H1 (cell line): Measurements from ENCODE around the gene PNMA8B. TPM values are rescaled to one million over a fixed set of nuclear protein-coding genes. Genes with fewer than 3 reads are reported as not detected.

ENCODE experiments used
- CTCF ChIA-PET: fragments of 300-600 bp; sonication (Branson Sonifier 250); formaldehyde crosslinking; loops from one replicate; lab custom pipeline; 2021; ENCODE audit not compliant: partially characterized antibody; lab: Charles Lee
- POLR2A ChIA-PET: fragments of 300-600 bp; sonication (Branson Sonifier 250); formaldehyde crosslinking; loops from one replicate; lab custom pipeline; 2021; ENCODE audit warnings: inconsistent platforms; ENCODE audit not compliant: partially characterized antibody; lab: Charles Lee
- DNase-seq, 2 experiments: peaks; one replicate each; pipeline versions ENCODE4 v3.0.0 to v3.0.0-alpha.2; 2010 to 2022; ENCODE audit warnings: low spot score in 2 of 2, low read depth in 1 of 2, mixed read lengths in 1 of 2
- FAIRE-seq: peaks from 2 replicates; lab custom pipeline; 2011; peaks lifted over from hg19 to GRCh38; lab: Jason Lieb, UNC
- H2AFZ ChIP-seq: 2 replicates; pipeline ENCODE4 v1.8.1; 2012; ENCODE audit warnings: low read length, inconsistent platforms
- H2AK5ac ChIP-seq: 2 replicates; pipeline ENCODE4 v1.6.1; 2013; ENCODE audit warnings: low read depth, low read length
- H2BK120ac ChIP-seq: replicated peaks from 2 replicates; pipeline ENCODE3; 2013; ENCODE audit warnings: low read depth, low read length, inconsistent platforms
- H2BK12ac ChIP-seq: 2 replicates; pipeline ENCODE4 v1.6.1; 2013; ENCODE audit warnings: low read depth, low read length
- H2BK15ac ChIP-seq: 2 replicates; pipeline ENCODE4 v1.6.1; 2013; ENCODE audit warnings: low read length
- H2BK20ac ChIP-seq: 2 replicates; pipeline ENCODE4 v1.6.1; 2013; ENCODE audit warnings: low read length
- H2BK5ac ChIP-seq: 2 replicates; pipeline ENCODE4 v1.6.1; 2013; ENCODE audit warnings: low read depth, low read length
- H3K14ac ChIP-seq: 2 replicates; pipeline ENCODE4 v1.6.1; 2013; ENCODE audit warnings: inconsistent platforms; ENCODE audit not compliant: insufficient read length
- H3K18ac ChIP-seq: 2 replicates; pipeline ENCODE4 v1.6.1; 2013; ENCODE audit warnings: low read length; ENCODE audit errors: extremely low read depth
- H3K23ac ChIP-seq: 2 replicates; pipeline ENCODE4 v1.6.1; 2013; ENCODE audit warnings: inconsistent platforms; ENCODE audit not compliant: insufficient read length
- H3K23me2 ChIP-seq: 2 replicates; pipeline ENCODE4 v1.6.1; 2013; ENCODE audit warnings: low read depth, low read length
- H3K27ac ChIP-seq: 2 replicates; pipeline ENCODE4 v1.6.1; 2011; ENCODE audit warnings: low read depth, low read length, inconsistent platforms
- H3K27me3 ChIP-seq, 4 experiments: replicated peaks in 1 of 4; 1 replicate in 1 of 4; 2 replicates in 3 of 4; pipeline versions ENCODE4 v1.6.1 to v1.8.1; 2011 to 2013; ENCODE audit warnings: low read length in 3 of 4, mild to moderate bottlenecking in 3 of 4, inconsistent platforms in 2 of 4, mixed read lengths in 2 of 4, moderate library complexity in 1 of 4; ENCODE audit not compliant: control insufficient read depth in 3 of 4, insufficient read depth in 3 of 4; ENCODE audit errors: extremely low read depth in 1 of 4
- H3K36me3 ChIP-seq, 4 experiments: 2 replicates each; pipeline versions ENCODE4 v1.6.1 to v1.8.1; 2011 to 2013; ENCODE audit warnings: mild to moderate bottlenecking in 4 of 4, low read length in 3 of 4, moderate library complexity in 2 of 4, control low read depth in 1 of 4, inconsistent platforms in 1 of 4; ENCODE audit not compliant: insufficient read depth in 4 of 4, control insufficient read depth in 2 of 4
- H3K4ac ChIP-seq: replicated peaks from 2 replicates; pipeline ENCODE3; 2013; ENCODE audit warnings: low read length, low read depth, mixed read lengths, inconsistent platforms; ENCODE audit not compliant: insufficient read length
- H3K4me1 ChIP-seq, 4 experiments: replicated peaks in 1 of 4; 1 replicate in 1 of 4; 2 replicates in 3 of 4; pipeline versions ENCODE4 v1.6.1 to v1.8.1; 2011 to 2013; ENCODE audit warnings: low read length in 3 of 4, inconsistent platforms in 2 of 4, mixed read lengths in 1 of 4; ENCODE audit not compliant: insufficient read depth in 4 of 4, control insufficient read depth in 3 of 4
- H3K4me2 ChIP-seq, 2 experiments: 2 replicates each; pipeline versions ENCODE4 v1.6.1 to v1.8.1; 2011 to 2013; ENCODE audit warnings: low read depth in 2 of 2, low read length in 2 of 2, control low read depth in 1 of 2, inconsistent platforms in 1 of 2, mild to moderate bottlenecking in 1 of 2; ENCODE audit not compliant: insufficient read depth in 1 of 2
- H3K4me3 ChIP-seq, 4 experiments: fragments of 200-600, 300-600 bp in 1 of 4; sonication (generic), shearing (Covaris generic), sonication (Bioruptor Twin) in 1 of 4; 2 replicates each; pipeline versions ENCODE4 v1.5.1 to v1.8.1; 2011 to 2016; ENCODE audit warnings: low read length in 4 of 4, low read depth in 3 of 4, control low read depth in 2 of 4, inconsistent platforms in 2 of 4, mild to moderate bottlenecking in 2 of 4, mixed read lengths in 1 of 4, moderate library complexity in 1 of 4; ENCODE audit not compliant: insufficient read depth in 2 of 4; ENCODE audit errors: extremely low read depth in 1 of 4
- H3K56ac ChIP-seq: replicated peaks from 2 replicates; pipeline ENCODE3; 2013; ENCODE audit warnings: low read depth, mild to moderate bottlenecking, mixed read lengths, low read length, inconsistent platforms; ENCODE audit not compliant: insufficient read length
- H3K79me1 ChIP-seq: 2 replicates; pipeline ENCODE4 v1.6.1; 2013; ENCODE audit warnings: low read depth, low read length, control low read depth
- H3K79me2 ChIP-seq, 2 experiments: 2 replicates each; pipeline versions ENCODE4 v1.6.1 to v1.8.1; 2012 to 2013; ENCODE audit warnings: low read length in 2 of 2, mild to moderate bottlenecking in 2 of 2, inconsistent platforms in 1 of 2; ENCODE audit not compliant: insufficient read depth in 2 of 2, control insufficient read depth in 1 of 2
- H3K9ac ChIP-seq, 4 experiments: replicated peaks in 1 of 4; 1 replicate in 1 of 4; 2 replicates in 3 of 4; pipeline versions ENCODE4 v1.6.1 to v1.8.1; 2011 to 2013; ENCODE audit warnings: low read depth in 3 of 4, low read length in 3 of 4, control low read depth in 2 of 4, mild to moderate bottlenecking in 2 of 4, moderate library complexity in 2 of 4, inconsistent platforms in 1 of 4; ENCODE audit errors: extremely low read depth in 1 of 4
- H3K9me3 ChIP-seq, 2 experiments: 2 replicates each; pipeline versions ENCODE4 v1.6.1 to v1.8.1; 2012 to 2013; ENCODE audit warnings: mild to moderate bottlenecking in 2 of 2, moderate library complexity in 2 of 2, control low read depth in 1 of 2, inconsistent platforms in 1 of 2, low read depth in 1 of 2, low read length in 1 of 2, mixed read lengths in 1 of 2; ENCODE audit not compliant: insufficient read depth in 2 of 2
- H4K20me1 ChIP-seq, 2 experiments: replicated peaks in 1 of 2; 2 replicates each; pipeline versions ENCODE3 to v1.8.1; 2011 to 2013; ENCODE audit warnings: inconsistent platforms in 2 of 2, low read length in 2 of 2, mild to moderate bottlenecking in 1 of 2; ENCODE audit not compliant: insufficient read depth in 2 of 2, control insufficient read depth in 1 of 2
- H4K5ac ChIP-seq: 2 replicates; pipeline ENCODE4 v1.6.1; 2013; ENCODE audit warnings: low read length, low read depth, mixed read lengths, inconsistent platforms; ENCODE audit not compliant: insufficient read length
- H4K8ac ChIP-seq: 2 replicates; pipeline ENCODE4 v1.8.0; 2013; ENCODE audit warnings: mild to moderate bottlenecking, moderate library complexity, low read length, inconsistent platforms; ENCODE audit not compliant: insufficient read depth; ENCODE audit errors: extremely low read depth
- H4K91ac ChIP-seq: replicated peaks from 2 replicates; pipeline ENCODE3; 2013; ENCODE audit warnings: low read length, mixed read lengths, inconsistent platforms; ENCODE audit not compliant: insufficient read length
- BACH1 ChIP-seq: IDR thresholded peaks from 2 replicates; pipeline ENCODE4 v1.6.1; 2012; ENCODE audit warnings: low read length, improper control_type of control experiment
- EZH2 ChIP-seq: fragments of 200-600 bp; sonication (generic); IDR thresholded peaks from 2 replicates; pipeline ENCODE4 v1.7.1; 2012; ENCODE audit warnings: low read depth, mild to moderate bottlenecking, moderate library complexity, low read length, inconsistent platforms; ENCODE audit not compliant: severe bottlenecking
- NANOG ChIP-seq: IDR thresholded peaks from 2 replicates; pipeline ENCODE4 v1.6.1; 2011; ENCODE audit warnings: low read length, low read depth, mild to moderate bottlenecking, inconsistent platforms; ENCODE audit not compliant: insufficient read depth, poor library complexity, severe bottlenecking
- YY1 ChIP-seq: IDR thresholded peaks from 2 replicates; pipeline ENCODE4 v1.6.1; 2011; ENCODE audit warnings: low read depth, mild to moderate bottlenecking, low read length
- WGBS, 2 experiments: shearing (Covaris generic) in 1 of 2; methylation state at CpG; one replicate each; pipeline versions ENCODE4 v1.1.6 to v1.1.7; 2013 to 2015; ENCODE audit warnings: low lambda C conversion rate in 2 of 2, mixed read lengths in 2 of 2, inconsistent platforms in 1 of 2, low coverage in 1 of 2, missing lambda C conversion rate in 1 of 2; ENCODE audit not compliant: insufficient replicate concordance in 2 of 2, insufficient coverage in 1 of 2, insufficient read length in 1 of 2; ENCODE audit errors: extremely low coverage in 1 of 2, missing lambda C conversion rate in 1 of 2; 5-methylcytosine and 5-hydroxymethylcytosine counted together
- long read RNA-seq, 2 experiments: library from RNA in 1 of 2; library from capped mRNA in 1 of 2; stranded (forward); transcript quantifications; one replicate each; pipeline ENCODE4 v2.0.0, GENCODE V29; 2021; ENCODE audit warnings: inconsistent platforms in 1 of 2
- polyA minus RNA-seq, 3 experiments: library from RNA; depleted of rRNA, polyadenylated mRNA; stranded (reverse); fragments of >200 nt; gene quantifications; 1 replicate in 2 of 3; 2 replicates in 1 of 3; pipeline ENCODE4 v1.2.3, GENCODE V29; 2011
- polyA plus RNA-seq, 7 experiments: library from polyadenylated mRNA; depleted of rRNA in 3 of 7; stranded (reverse) in 5 of 7; unstranded in 2 of 7; fragments of >200 nt in 5 of 7; fragments of 200-250 nt in 2 of 7; gene quantifications; 1 replicate in 5 of 7; 2 replicates in 1 of 7; 4 replicates in 1 of 7; pipeline versions ENCODE4 v1.2.1 to v1.2.3, GENCODE V29; 2011 to 2013; ENCODE audit warnings: missing spikeins in 2 of 7, mixed read lengths in 2 of 7
- total RNA-seq: library from RNA; stranded (reverse); fragmentation: NEBNext Ultra II Directional; extraction: Animal tissue kit (Norgen Biotek cat#: 25700); gene quantifications from 2 replicates; pipeline ENCODE4 v1.2.1, GENCODE V29; 2021
- TF ChIP-seq, protein P1 (sequence below): IDR thresholded peaks from 2 replicates; pipeline ENCODE4 v1.6.1; 2011; ENCODE audit warnings: low read depth, mild to moderate bottlenecking, low read length; ENCODE audit not compliant: insufficient read depth
- TF ChIP-seq, protein P2 (sequence below): IDR thresholded peaks from 2 replicates; pipeline ENCODE4 v1.6.1; 2012; ENCODE audit warnings: inconsistent platforms

Gene PNMA8B, protein sequence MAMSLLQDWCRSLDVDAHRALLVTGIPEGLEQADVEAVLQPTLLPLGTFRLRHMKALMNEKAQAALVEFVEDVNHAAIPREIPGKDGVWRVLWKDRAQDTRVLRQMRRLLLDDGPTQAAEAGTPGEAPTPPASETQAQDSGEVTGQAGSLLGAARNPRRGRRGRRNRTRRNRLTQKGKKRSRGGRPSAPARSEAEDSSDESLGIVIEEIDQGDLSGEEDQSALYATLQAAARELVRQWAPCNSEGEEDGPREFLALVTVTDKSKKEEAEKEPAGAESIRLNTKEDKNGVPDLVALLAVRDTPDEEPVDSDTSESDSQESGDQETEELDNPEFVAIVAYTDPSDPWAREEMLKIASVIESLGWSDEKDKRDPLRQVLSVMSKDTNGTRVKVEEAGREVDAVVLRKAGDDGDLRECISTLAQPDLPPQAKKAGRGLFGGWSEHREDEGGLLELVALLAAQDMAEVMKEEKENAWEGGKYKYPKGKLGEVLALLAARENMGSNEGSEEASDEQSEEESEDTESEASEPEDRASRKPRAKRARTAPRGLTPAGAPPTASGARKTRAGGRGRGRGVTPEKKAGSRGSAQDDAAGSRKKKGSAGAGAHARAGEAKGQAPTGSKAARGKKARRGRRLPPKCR
- 1.2 and 1.4 TPM in 2 replicates for total RNA-seq
- polyA plus RNA-seq (2011; rRNA removed), result 0.48 and 0.94 TPM in 2 replicates
- polyA plus RNA-seq (2011; cell fraction: cytosol; rRNA removed), result 0.75 TPM
- polyA plus RNA-seq (2011; cell fraction: nucleus; rRNA removed), result 1.4 TPM
- polyA plus RNA-seq (2012, experiment 1 of 2), result 1.4 to 1.8 TPM (median 1.6 TPM) in 4 replicates
- 1.1 TPM for polyA plus RNA-seq (2012, experiment 2 of 2)
- polyA plus RNA-seq (2013, experiment 1 of 2), result 0.69 TPM
- polyA plus RNA-seq (2013, experiment 2 of 2), result 0.72 TPM
- polyA minus RNA-seq (2011; rRNA and poly(A)+ RNA removed), result 0.68 and 0.88 TPM in 2 replicates
- 1.2 TPM for polyA minus RNA-seq (2011; cell fraction: cytosol; rRNA and poly(A)+ RNA removed)
- 1.3 TPM for polyA minus RNA-seq (2011; cell fraction: nucleus; rRNA and poly(A)+ RNA removed)
- long read RNA-seq, experiment 1, full-length matches to known transcripts, result 1 of 1 reads
- long read RNA-seq, experiment 1, partial matches to known transcripts, result 0 of 1 reads
- long read RNA-seq, experiment 1, other reads (novel, unspliced or antisense), result 0 of 1 reads
- long read RNA-seq, experiment 2, result 0 reads

DNA sequence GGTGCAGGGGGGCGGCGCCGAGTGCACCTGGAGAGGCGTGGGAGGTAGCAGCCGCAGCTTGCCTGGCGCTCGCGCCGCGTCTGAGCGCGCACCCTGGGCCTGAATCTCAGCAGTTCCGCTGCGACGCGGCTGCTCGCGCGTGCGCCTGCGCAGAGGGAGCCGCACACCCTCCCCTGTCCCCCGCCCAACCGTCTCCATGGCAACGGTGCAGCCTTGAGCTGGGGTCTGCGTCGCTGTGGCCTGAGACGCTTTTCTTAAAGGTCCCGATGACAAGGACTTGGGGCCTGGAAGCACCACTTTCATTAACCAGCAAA is at the start of gene PNMA8B:
TSS of gene PNMA8B (minus strand) at position 82 of the 314 bp plus-strand sequence. CDS start 402 bp downstream, outside the sequence.
- Histone ChIP-seq H3K4me2 (peak within 1 kb of the TSS; percentile 47 to 83), H2AK5ac (no peak within 1 kb of the TSS), H3K18ac (peak within 1 kb of the TSS; percentile 6; the same call in 1 of the 2 replicates), H3K14ac (no peak within 1 kb of the TSS), H3K27me3 (peaks cover 17 to 49% (median 46%) of the 10 kb centered on the region in 4 experiments), H3K4ac (peak within 1 kb of the TSS; percentile 33), H4K20me1 (peaks cover 0 to 4% of the 10 kb centered on the region in 2 experiments), H2AFZ (peak within 1 kb of the TSS; percentile 76; the same call in 1 of the 2 replicates), H2BK20ac (no peak within 1 kb of the TSS; the same call in 1 of the 2 replicates), H2BK12ac (peak within 1 kb of the TSS; percentile 71; the same call in 1 of the 2 replicates), H3K9ac (no peak within 1 kb of the TSS), H2BK5ac (peak within 1 kb of the TSS; percentile 44; the same call in 1 of the 2 replicates), H4K5ac (no peak within 1 kb of the TSS), H4K8ac (no peak within 1 kb of the TSS; the same call in 1 of the 2 replicates), H3K23me2 (peaks cover 10% of the 10 kb centered on the region; the same call in 1 of the 2 replicates), H3K9me3 (no peaks in the 10 kb centered on the region), H3K56ac (no peak within 1 kb of the TSS), H3K79me2 (no peaks in the 10 kb centered on the region), H3K4me3 (peak within 1 kb of the TSS; percentile 23 to 59 (median 36); a peak in 6 of 8 replicates), H3K79me1 (no peaks in the 10 kb centered on the region), H3K4me1 (peaks cover 5 to 24% (median 20%) of the 10 kb centered on the region in 4 experiments), H4K91ac (peak within 1 kb of the TSS; percentile 5), H3K36me3 (no peaks in the 10 kb centered on the region), H3K27ac (no peak within 1 kb of the TSS), H3K23ac (no peak within 1 kb of the TSS), H2BK15ac (0 out of 2 replicates have a peak within 1 kb of the TSS, but pooled peaks have one; percentile 83), H2BK120ac (no peak within 1 kb of the TSS)
- ChIA-PET CTCF (interaction anchor here (0.7 to 4.1 kb wide), 12 partner anchors 8 to 216 kb away, joined by 3 to 24 read pairs (median 4); partner anchors contain the start of gene CCDC8), POLR2A (interaction anchor here (1.2 to 1.6 kb wide), 4 partner anchors 87 to 199 kb away, joined by 3 to 4 read pairs (median 3); partner anchors contain the start of gene HIF3A)
- WGBS, 2 experiments, result 2% methylated on average over 29 of the region's 29 CpGs; no CpG with 5 or more reads in 1 of the 2 experiments
- peak; percentile 78 to 94 for DNase-seq
- peak; percentile 86 for FAIRE-seq
- TF ChIP-seq, protein P1, sequence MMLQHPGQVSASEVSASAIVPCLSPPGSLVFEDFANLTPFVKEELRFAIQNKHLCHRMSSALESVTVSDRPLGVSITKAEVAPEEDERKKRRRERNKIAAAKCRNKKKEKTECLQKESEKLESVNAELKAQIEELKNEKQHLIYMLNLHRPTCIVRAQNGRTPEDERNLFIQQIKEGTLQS, result no peak
- TF ChIP-seq NANOG (no peak), BACH1 (no peak), YY1 (no peak), EZH2 (no peak)
- TF ChIP-seq, protein P2, sequence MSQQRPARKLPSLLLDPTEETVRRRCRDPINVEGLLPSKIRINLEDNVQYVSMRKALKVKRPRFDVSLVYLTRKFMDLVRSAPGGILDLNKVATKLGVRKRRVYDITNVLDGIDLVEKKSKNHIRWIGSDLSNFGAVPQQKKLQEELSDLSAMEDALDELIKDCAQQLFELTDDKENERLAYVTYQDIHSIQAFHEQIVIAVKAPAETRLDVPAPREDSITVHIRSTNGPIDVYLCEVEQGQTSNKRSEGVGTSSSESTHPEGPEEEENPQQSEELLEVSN, result no peak
